Measurements from ENCODE around the gene RAB3IL1. TPM values are rescaled to one million over a fixed set of nuclear protein-coding genes. Genes with fewer than 3 reads are reported as not detected.

The RAB3IL1 gene
- total and polyA plus RNA-seq, 2 of the 13 experiments (the other 11 are each of a cell fraction or from before 2014, with no cell fraction given): 1.2 to 2.0 TPM

- ATAC-seq (no peak), DNase-seq (ENCODE audit: low spot score) (no peak), FAIRE-seq (no peak)
- no peaks in the 10 kb centered on the region for H3K36me3 ChIP-seq (replicated peaks in 1 of 2; ENCODE audit: control insufficient read depth in 1 of 2, insufficient read depth in 2 of 2, low read length in 2 of 2)
- peaks cover 35% of the 10 kb centered on the region for H3K4me1 ChIP-seq (ENCODE audit: insufficient read depth, low read length)
- in situ Hi-C loops (cut with HindIII; ENCODE audit: extremely low pct_ligation_motif_present, low pct_unique_long_range_greater_than_20kb): no loop called here
- H3K9me3 ChIP-seq (ENCODE audit: low read length): no peaks in the 10 kb centered on the region
- TF ChIP-seq PHF20 (CRISPR knock-in tag; IDR thresholded peaks at IDR 0.05): no peak
- H4K20me1 ChIP-seq (ENCODE audit: insufficient read depth, low read length): no peaks in the 10 kb centered on the region
- intact Hi-C loops (cut with micrococcal nuclease; ENCODE audit: unreplicated experiment): no loop called here
- POLR2A ChIA-PET: no interaction called here
- CTCF ChIA-PET (ENCODE audit: low intra/inter-chr PET ratio, low total read pairs): no interaction called here
- H3K9ac ChIP-seq (ENCODE audit: insufficient read depth, low read depth, low read length): no peak overlapping the region
- H3K79me2 ChIP-seq (ENCODE audit: insufficient read depth, low read length): no peaks in the 10 kb centered on the region
- no TSS peak for BruUV-seq (replicated peaks)
- no peak overlapping the region for H3K4me2 ChIP-seq (ENCODE audit: low read depth, low read length)
- no peak overlapping the region for H3K4me3 ChIP-seq (replicated peaks in 1 of 3; ENCODE audit: insufficient read depth in 1 of 3, low read depth in 2 of 3, low read length in 3 of 3)
- 53% methylated on average over 14 of the region's 18 CpGs for WGBS (ENCODE audit: low lambda C conversion rate)
- H2AFZ ChIP-seq (ENCODE audit: low read length): no peak overlapping the region
- peaks cover 6 to 21% of the 10 kb centered on the region in 2 experiments; a peak in 4 of 5 replicates for H3K27me3 ChIP-seq (ENCODE audit: control insufficient read depth in 1 of 2, insufficient read depth in 2 of 2, low read length in 2 of 2)
- H3K27ac ChIP-seq (ENCODE audit: extremely low read length, insufficient read depth, low read length): no peak overlapping the region
Observed at GRCh38 chr11:61912991-61913698, 4.2 kb downstream of the RAB3IL1 start.

- POLR2A ChIA-PET: no interaction called here
- no peak for FAIRE-seq
- TF ChIP-seq MBD4 (IDR thresholded peaks at IDR 0.05; ENCODE audit: borderline replicate concordance, low read length) (no peak), ZNF20 (CRISPR knock-in tag; IDR thresholded peaks at IDR 0.05) (no peak), BCL6 (CRISPR knock-in tag; IDR thresholded peaks at IDR 0.05) (no peak), ZNF768 (CRISPR knock-in tag; IDR thresholded peaks at IDR 0.05) (peak; percentile 98), HCFC1 (IDR thresholded peaks at IDR 0.05; ENCODE audit: low read depth, low read length) (no peak)
- TF ChIP-seq, protein P1, sequence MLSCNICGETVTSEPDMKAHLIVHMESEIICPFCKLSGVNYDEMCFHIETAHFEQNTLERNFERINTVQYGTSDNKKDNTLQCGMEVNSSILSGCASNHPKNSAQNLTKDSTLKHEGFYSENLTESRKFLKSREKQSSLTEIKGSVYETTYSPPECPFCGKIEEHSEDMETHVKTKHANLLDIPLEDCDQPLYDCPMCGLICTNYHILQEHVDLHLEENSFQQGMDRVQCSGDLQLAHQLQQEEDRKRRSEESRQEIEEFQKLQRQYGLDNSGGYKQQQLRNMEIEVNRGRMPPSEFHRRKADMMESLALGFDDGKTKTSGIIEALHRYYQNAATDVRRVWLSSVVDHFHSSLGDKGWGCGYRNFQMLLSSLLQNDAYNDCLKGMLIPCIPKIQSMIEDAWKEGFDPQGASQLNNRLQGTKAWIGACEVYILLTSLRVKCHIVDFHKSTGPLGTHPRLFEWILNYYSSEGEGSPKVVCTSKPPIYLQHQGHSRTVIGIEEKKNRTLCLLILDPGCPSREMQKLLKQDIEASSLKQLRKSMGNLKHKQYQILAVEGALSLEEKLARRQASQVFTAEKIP (CRISPR knock-in tag; IDR thresholded peaks at IDR 0.05; ENCODE audit: borderline replicate concordance): no peak
- no peak overlapping the region for H3K4me3 ChIP-seq (replicated peaks in 1 of 3; ENCODE audit: insufficient read depth in 1 of 3, low read depth in 2 of 3, low read length in 3 of 3)
- H3K27ac ChIP-seq (ENCODE audit: extremely low read length, insufficient read depth, low read length): no peak overlapping the region
- no peaks in the 10 kb centered on the region for H4K20me1 ChIP-seq (ENCODE audit: insufficient read depth, low read length)
- H2AFZ ChIP-seq (ENCODE audit: low read length): no peak overlapping the region
- peaks cover 28% of the 10 kb centered on the region for H3K4me1 ChIP-seq (ENCODE audit: insufficient read depth, low read length)
- no peaks in the 10 kb centered on the region for H3K79me2 ChIP-seq (ENCODE audit: insufficient read depth, low read length)
- intact Hi-C loops (cut with micrococcal nuclease; ENCODE audit: unreplicated experiment) (no loop called here), in situ Hi-C loops (cut with HindIII; ENCODE audit: extremely low pct_ligation_motif_present, low pct_unique_long_range_greater_than_20kb) (no loop called here)
- no peaks in the 10 kb centered on the region for H3K9me3 ChIP-seq (ENCODE audit: low read length)
- WGBS (ENCODE audit: low lambda C conversion rate): 51% methylated on average over 6 of the region's 6 CpGs
- ATAC-seq: no peak
- DNase-seq (ENCODE audit: low spot score): no peak
- no TSS peak for BruUV-seq (replicated peaks)
- CTCF ChIA-PET (ENCODE audit: low intra/inter-chr PET ratio, low total read pairs): no interaction called here
- no peaks in the 10 kb centered on the region for H3K36me3 ChIP-seq (replicated peaks in 1 of 2; ENCODE audit: control insufficient read depth in 1 of 2, insufficient read depth in 2 of 2, low read length in 2 of 2)
- H3K4me2 ChIP-seq (ENCODE audit: low read depth, low read length): no peak overlapping the region
- peaks cover 6 to 14% of the 10 kb centered on the region in 2 experiments; a peak in 4 of 5 replicates for H3K27me3 ChIP-seq (ENCODE audit: control insufficient read depth in 1 of 2, insufficient read depth in 2 of 2, low read length in 2 of 2)
- H3K9ac ChIP-seq (ENCODE audit: insufficient read depth, low read depth, low read length): no peak overlapping the region
Observed at GRCh38 chr11:61912530-61912898, 4.9 kb downstream of the RAB3IL1 start.
